Aorta (tissue), 5 donors: ENCODE measurements around the gene HPN. TPM values are rescaled to one million over a fixed set of nuclear protein-coding genes. Genes with fewer than 3 reads are reported as not detected.
A peak's percentile ranks its signal among the peaks of the same experiment; 100 is the strongest.
"Not testable (repeated sequence)": the region's sequence is repeated elsewhere in the genome, so short reads cannot be mapped to it uniquely, and the experiment has no call there.

Source experiments
- ATAC-seq: fragments of 200-7000 bp; cut with Tn5 transposase; one replicate; pipeline ENCODE4 v1.9.1; 2022; ENCODE audit warnings: moderate library complexity; ENCODE audit not compliant: low FRiP score
- DNase-seq, 2 donors: peaks; one replicate each; pipeline ENCODE4 v3.0.0-alpha.2; 2020
- H3K27ac ChIP-seq, 2 donors: one replicate each; pipeline ENCODE4 v1.5.1; 2013; ENCODE audit warnings: low read length in 2 of 2, mild to moderate bottlenecking in 2 of 2, moderate library complexity in 2 of 2, control low read depth in 1 of 2, inconsistent platforms in 1 of 2, low read depth in 1 of 2
- H3K27me3 ChIP-seq, 2 donors: one replicate each; pipeline ENCODE4 v1.6.1; 2013; ENCODE audit warnings: control low read depth in 1 of 2, low read length in 1 of 2, mild to moderate bottlenecking in 1 of 2, moderate library complexity in 1 of 2; ENCODE audit not compliant: insufficient read depth in 2 of 2, control insufficient read depth in 1 of 2
- H3K36me3 ChIP-seq, 2 donors: one replicate each; pipeline ENCODE4 v1.6.1; 2013; ENCODE audit warnings: control low read depth in 1 of 2, low read length in 1 of 2, mild to moderate bottlenecking in 1 of 2; ENCODE audit not compliant: insufficient read depth in 2 of 2, control insufficient read depth in 1 of 2
- H3K4me1 ChIP-seq, 2 donors: one replicate each; pipeline ENCODE4 v1.6.1; 2013; ENCODE audit warnings: low read length in 2 of 2, control low read depth in 1 of 2, mild to moderate bottlenecking in 1 of 2, moderate library complexity in 1 of 2; ENCODE audit not compliant: insufficient read depth in 2 of 2, control insufficient read depth in 1 of 2
- H3K4me3 ChIP-seq, 2 donors: one replicate each; pipeline ENCODE4 v1.5.1; 2013; ENCODE audit warnings: low read length in 2 of 2, control low read depth in 1 of 2, mild to moderate bottlenecking in 1 of 2
- H3K9me3 ChIP-seq: one replicate; pipeline ENCODE4 v1.6.1; 2013; ENCODE audit warnings: mild to moderate bottlenecking, low read length; ENCODE audit not compliant: control insufficient read depth
- WGBS, 2 donors: extraction: QIAGEN DNeasy Blood & Tissue Kit; methylation state at CpG; one replicate each; pipeline ENCODE4 v1.1.7; 2013; 5-methylcytosine and 5-hydroxymethylcytosine counted together
- intact Hi-C, 2 donors: fragments of 100-400 bp; cut with DNase I; formaldehyde crosslinking; loops; one replicate each; pipeline versions ENCODE4 v1.14.2 to v1.15.0; 2022
- polyA plus RNA-seq, 2 donors: library from polyadenylated mRNA; stranded (reverse); fragments of 200-250 nt; gene quantifications; one replicate each; pipeline ENCODE4 v1.2.3, GENCODE V29; 2013
- total RNA-seq, 2 donors: library from RNA; stranded (reverse); fragmentation: NEBNext Ultra II Directional; extraction: Animal tissue kit (Norgen Biotek cat#: 25700); gene quantifications; one replicate each; pipeline ENCODE4 v1.2.1, GENCODE V29; 2021
- donor health status: healthy with polysubstance abuse.
- donor health status: Bipolar disorder and iron deficiency.
- donor health status: DM: no; HTN: no; CAD: no.
- donor health status: DM: no; HTN: no; CAD: no.
- donor health status: DM: yes; HTN: yes; CAD: no.

HPN gene
- total and polyA plus RNA-seq, 4 donors, result 0.71 to 2.7 TPM; not detected in 2

DNA sequence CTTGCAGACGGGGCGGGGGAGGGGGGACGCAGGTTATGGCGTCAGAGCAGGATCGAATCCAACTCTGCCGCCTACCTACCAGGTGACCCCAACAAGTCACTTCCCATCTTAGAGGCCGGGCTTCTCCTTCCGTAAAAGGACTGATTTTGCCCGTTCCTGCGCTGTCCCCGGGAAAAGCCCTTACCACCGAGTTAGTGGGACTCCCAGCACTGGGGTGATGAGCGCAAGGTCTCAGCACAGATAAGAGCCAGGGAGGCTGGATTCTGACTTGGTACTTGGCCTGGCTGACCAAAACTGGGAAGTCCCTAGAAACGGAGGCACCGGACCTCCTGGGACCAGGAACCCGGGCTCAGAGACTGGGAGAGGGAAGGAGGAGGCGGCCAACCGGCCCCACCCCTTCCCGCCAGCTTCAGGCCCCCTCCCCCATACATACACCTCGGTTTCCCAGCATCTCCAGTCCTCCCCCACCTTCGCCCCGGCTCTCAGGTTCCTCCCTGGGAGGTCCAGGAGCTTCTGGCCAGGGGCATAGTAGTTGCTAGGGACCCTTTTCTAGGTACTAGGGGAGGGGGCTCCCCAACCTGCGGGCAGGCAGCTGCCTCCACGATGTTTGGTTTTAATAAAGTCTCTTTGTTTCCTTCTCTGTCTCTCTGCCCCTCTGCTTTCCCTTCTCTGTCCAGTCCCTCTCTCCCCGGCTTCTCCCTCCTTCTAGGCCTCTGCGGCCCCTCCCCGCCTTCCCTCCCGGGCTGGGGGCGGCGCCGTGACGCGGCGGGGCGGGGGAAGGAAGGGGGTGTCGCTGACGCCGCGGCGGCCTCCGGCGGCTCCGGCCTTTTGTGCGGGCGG is 41.8 kb upstream of the HPN start, which contains the start of gene GRAMD1A:
Gene GRAMD1A, plus strand, starts transcription at position 826 of the 840 bp plus-strand sequence. CDS start 156 bp downstream, outside the sequence.
- DNase-seq (peak; percentile 93 to 96), ATAC-seq (peak; percentile 95)
- Histone ChIP-seq H3K36me3 (no peaks in the 10 kb centered on the region), H3K9me3 (no peaks in the 10 kb centered on the region), H3K4me1 (no peaks in the 10 kb centered on the region), H3K27me3 (no peaks in the 10 kb centered on the region), H3K4me3 (peak within 1 kb of the TSS; percentile 91 to 92), H3K27ac (peak within 1 kb of the TSS; percentile 83 to 98)
- intact Hi-C loops, result no loop called here
- 1 to 2% methylated on average over 36 to 45 of the region's 45 CpGs for WGBS, 2 donors

DNA sequence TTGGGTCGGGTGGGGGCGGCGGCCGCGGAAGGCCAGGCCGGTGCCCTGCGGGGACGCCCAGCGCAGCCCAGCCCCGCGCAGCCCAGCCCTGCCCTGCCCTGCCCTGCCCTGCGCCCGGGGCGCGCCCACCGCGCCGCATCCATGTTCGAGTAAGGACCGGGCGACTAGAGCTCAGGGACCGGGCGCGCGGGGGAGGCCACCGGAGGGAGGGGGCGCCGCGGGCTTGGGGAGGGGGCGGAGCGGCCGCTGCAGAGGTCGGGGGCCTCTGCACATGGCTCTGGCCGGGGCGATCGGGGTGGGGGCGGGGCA is 41.2 kb upstream of the HPN start:
- Histone ChIP-seq H3K27me3 (no peaks in the 10 kb centered on the region), H3K4me1 (no peaks in the 10 kb centered on the region), H3K4me3 (peak overlapping the region; percentile 91 to 92), H3K36me3 (no peaks in the 10 kb centered on the region), H3K9me3 (no peaks in the 10 kb centered on the region), H3K27ac (peak overlapping the region in 1 of 2 donors; percentile 58)
- WGBS, 2 donors, result 1% methylated on average over 21 to 37 of the region's 37 CpGs
- DNase-seq, result no peak
- intact Hi-C loops, result no loop called here
- ATAC-seq, result no peak

DNA sequence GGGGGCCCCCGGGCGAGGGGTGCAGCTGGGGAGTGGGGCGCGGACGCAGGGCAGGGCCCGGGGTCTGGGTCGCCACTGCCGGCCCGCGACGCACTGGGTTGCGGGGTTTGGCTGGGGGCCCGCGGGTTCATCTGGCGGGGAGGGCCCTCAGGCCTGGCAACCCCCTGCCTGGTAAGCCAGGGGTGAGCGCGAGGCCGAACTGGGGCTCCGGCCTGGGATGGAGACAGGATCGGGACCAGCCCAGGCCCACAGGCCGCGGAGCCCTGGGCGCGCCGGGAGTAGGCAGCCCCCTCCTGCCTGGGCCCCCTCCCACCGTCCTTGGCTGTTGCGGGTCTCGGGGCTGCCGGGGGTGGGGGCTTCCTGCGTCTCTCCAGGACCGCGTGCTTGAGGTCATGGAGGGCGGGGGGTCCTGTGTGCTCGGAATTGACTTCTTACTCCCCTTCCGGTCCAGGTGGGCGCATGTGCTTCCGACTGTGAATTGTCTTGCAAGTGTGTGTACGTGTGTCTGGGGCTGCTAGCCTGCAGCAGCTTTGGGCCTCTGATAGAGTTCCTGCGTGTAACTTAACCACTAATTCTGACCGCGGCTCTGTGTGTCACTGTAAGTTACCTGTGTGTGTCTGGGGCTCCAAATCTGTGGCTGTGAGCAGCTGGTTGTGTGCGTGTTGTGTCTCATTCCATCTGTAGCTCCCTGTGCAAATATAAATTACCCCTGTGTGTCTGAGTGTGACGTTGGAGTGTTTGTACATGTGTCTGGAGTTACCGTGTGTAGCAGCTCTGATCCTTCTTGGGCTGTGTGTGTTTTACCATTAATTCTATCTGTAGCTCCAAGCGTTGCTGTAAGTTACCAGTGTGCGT is 40.6 kb upstream of the HPN start:
- H3K36me3 ChIP-seq, result no peaks in the 10 kb centered on the region
- no peak for DNase-seq
- no peak for ATAC-seq
- peak overlapping the region; percentile 91 to 92 for H3K4me3 ChIP-seq
- H3K9me3 ChIP-seq, result no peaks in the 10 kb centered on the region
- no peaks in the 10 kb centered on the region for H3K4me1 ChIP-seq
- H3K27ac ChIP-seq, result peak overlapping the region; percentile 49 to 58
- no peaks in the 10 kb centered on the region for H3K27me3 ChIP-seq
- WGBS, 2 donors, result 1 to 3% methylated on average over 27 to 46 of the region's 46 CpGs
- intact Hi-C loops, result no loop called here

DNA sequence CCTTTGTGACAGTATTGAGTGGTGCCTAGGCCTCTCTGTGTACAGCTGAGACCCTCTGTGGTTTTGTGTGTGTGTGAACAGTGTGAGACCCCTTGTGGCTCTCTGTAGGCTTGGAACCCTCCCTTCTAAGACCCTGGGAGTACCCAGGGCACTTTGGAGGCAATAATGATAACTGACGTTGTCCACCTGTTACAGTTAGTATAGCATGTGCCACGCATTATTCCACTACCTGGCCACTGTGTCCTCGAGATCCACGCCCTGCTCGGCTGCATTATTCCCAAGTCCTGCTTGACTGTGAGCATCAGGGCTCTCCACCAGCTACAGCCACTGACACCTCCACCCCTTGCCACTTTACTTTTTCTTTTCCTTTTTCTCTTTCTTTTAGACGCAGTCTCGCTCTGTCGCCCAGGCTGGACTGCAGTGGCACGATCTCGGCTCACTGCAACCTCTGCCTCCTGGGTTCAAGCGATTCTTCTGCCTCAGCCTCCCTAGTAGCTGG is 39.4 kb upstream of the HPN start:
- intact Hi-C loops, result no loop called here
- Histone ChIP-seq H3K4me1 (no peaks in the 10 kb centered on the region), H3K4me3 (no peak overlapping the region), H3K27ac (no peak overlapping the region), H3K27me3 (no peaks in the 10 kb centered on the region), H3K9me3 (no peaks in the 10 kb centered on the region), H3K36me3 (no peaks in the 10 kb centered on the region)
- 91% methylated on average over 11 of the region's 11 CpGs for WGBS, 2 donors
- DNase-seq (no peak), ATAC-seq (no peak)

DNA sequence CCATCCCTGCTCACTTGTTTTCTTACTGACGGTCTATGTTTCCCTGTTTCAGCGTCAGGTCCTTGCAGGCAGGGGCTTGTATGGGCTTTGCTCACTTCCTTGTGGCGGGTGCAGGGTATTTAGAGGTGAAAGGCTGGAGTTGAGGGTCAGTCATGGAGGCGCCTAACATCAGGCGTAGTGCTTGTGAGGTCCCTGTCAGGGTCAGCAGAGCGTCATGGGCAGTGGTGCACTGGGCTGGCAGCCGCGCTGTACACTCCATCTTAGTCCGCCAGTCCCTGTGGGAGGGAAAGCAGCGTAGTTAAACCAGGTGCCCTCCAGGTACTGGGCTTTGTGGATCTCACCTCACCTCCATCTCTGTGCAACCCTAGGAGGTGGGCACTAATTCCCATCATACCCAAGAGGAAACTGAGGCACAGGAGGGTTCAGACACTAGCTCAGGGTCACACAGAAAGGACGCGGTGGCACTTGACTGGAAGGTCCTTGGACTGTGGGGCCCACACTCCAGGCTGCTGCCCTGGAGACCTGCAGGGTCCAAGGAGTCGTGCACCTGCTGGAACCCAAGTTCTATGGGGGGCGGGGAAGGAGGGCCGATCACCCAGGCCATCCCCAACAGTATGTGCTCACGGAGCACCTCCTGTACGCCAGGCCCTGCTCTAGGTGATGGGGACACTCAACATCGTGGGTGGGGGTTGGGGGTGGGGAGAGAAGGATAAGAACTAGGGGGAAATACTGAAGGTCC is 36.8 kb upstream of the HPN start:
- Histone ChIP-seq H3K4me3 (no peak overlapping the region), H3K9me3 (no peaks in the 10 kb centered on the region), H3K36me3 (no peaks in the 10 kb centered on the region), H3K27me3 (no peaks in the 10 kb centered on the region), H3K27ac (no peak overlapping the region), H3K4me1 (no peaks in the 10 kb centered on the region)
- no peak for ATAC-seq
- intact Hi-C loops, result no loop called here
- 91 to 93% methylated on average over 18 of the region's 18 CpGs for WGBS, 2 donors
- DNase-seq, result no peak

DNA sequence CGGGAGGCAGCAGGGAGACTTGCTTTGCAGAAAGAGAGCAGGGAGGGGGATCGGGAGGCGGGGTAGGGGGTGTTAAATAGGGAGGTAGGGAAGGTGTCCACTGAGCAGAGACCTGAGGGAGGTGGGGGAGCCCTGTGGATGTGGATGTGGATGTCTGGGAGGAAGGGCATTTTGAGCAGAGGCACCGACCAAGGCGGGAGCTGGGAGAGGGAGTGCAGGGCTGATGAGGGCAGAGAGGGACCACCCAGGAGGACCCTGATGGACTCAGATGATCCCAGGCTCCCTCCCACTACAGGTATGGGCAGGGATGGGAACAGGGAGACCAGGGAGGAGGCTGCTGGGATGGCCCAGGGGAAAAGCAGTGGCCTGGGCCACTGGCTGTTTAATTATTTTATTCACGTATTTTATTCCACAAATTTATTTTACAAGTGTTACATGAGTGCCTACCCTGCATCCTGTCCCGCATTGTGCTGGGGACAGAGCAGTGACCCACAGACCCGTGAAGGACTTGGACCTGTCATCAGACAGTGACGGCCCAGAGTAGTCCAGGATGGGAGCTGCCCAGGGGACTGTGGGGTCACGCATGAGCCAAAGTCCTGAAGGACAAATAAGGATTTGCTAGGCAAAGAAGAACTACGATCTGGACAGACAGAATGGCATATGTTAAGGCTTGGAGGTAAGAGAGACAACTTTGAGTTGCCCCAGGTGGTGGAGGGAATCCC is 36.1 kb upstream of the HPN start:
- WGBS, 2 donors, result 84% methylated on average over 11 of the region's 11 CpGs
- Histone ChIP-seq H3K27ac (no peak overlapping the region), H3K4me1 (no peaks in the 10 kb centered on the region), H3K9me3 (no peaks in the 10 kb centered on the region), H3K27me3 (no peaks in the 10 kb centered on the region), H3K36me3 (peaks cover 0 to 2% of the 10 kb centered on the region in 2 donors), H3K4me3 (no peak overlapping the region)
- intact Hi-C loops, result no loop called here
- DNase-seq (no peak), ATAC-seq (no peak)

DNA sequence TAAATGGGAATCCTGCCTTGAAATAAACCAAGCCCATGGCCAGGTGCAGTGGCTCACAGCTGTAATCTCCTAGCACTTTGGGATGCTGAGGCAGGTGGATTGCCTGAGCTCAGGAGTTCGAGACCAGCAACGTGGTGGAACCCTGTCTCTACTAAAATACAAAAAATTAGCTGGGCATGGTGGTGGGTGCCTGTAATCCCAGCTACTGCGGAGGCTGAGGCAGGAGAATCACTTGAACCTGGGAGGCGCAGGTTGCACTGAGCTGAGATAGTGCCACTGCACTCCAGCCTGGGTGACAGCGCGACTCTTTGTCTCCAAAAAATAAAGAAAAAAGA is 35.5 kb upstream of the HPN start:
- DNase-seq, H3K9me3 ChIP-seq, intact Hi-C loops, H3K27me3 ChIP-seq, ATAC-seq, H3K4me1 ChIP-seq, H3K27ac ChIP-seq, H3K36me3 ChIP-seq, H3K4me3 ChIP-seq: not testable (repeated sequence)
- 94 to 95% methylated on average over 6 of the region's 6 CpGs for whole genome bisulfite sequencing, 2 donors
